Right lobe of liver (tissue), 6 donors: Measurements from ENCODE around the gene CFAP221. TPM values are rescaled to one million over a fixed set of nuclear protein-coding genes. Genes with fewer than 3 reads are reported as not detected.

Experiments used
- ATAC-seq, 4 donors: fragments of 200-7000 bp; cut with Tn5 transposase; one replicate each; pipeline ENCODE4 v1.9.1; 2020; ENCODE audit warnings: mild to moderate bottlenecking in 4 of 4, moderate library complexity in 4 of 4
- DNase-seq, 3 donors: peaks; one replicate each; pipeline ENCODE4 v3.0.0-alpha.2; 2020
- H3K27ac ChIP-seq, 3 donors: fragments of 200-600 bp; one replicate each; pipeline ENCODE4 v1.8.0; 2022
- H3K27me3 ChIP-seq, 2 donors: fragments of 200-600 bp; one replicate each; pipeline ENCODE4 v1.8.0; 2022
- H3K36me3 ChIP-seq, 4 donors: fragments of 200-600 bp; sonication (generic) in 1 of 4; one replicate each; pipeline versions ENCODE4 v1.5.1 to v1.8.0; 2017 to 2022; ENCODE audit warnings: control low read depth in 1 of 4
- H3K4me1 ChIP-seq, 4 donors: fragments of 200-600 bp; sonication (generic) in 1 of 4; one replicate each; pipeline versions ENCODE4 v1.5.1 to v1.8.0; 2017 to 2022; ENCODE audit warnings: control low read depth in 1 of 4
- H3K4me3 ChIP-seq, 3 donors: fragments of 200-600 bp; one replicate each; pipeline ENCODE4 v1.8.0; 2022
- H3K9me3 ChIP-seq, 4 donors: fragments of 200-600 bp; sonication (generic) in 1 of 4; one replicate each; pipeline versions ENCODE4 v1.5.1 to v1.8.0; 2017 to 2022; ENCODE audit warnings: control low read depth in 1 of 4
- POLR2A ChIP-seq: fragments of 450-650 bp; IDR thresholded peaks from one replicate; pipeline ENCODE4 v1.6.1; 2017; ENCODE audit warnings: antibody characterized with exemption, mild to moderate bottlenecking
- WGBS: methylation state at CpG from one replicate; pipeline ENCODE4 v1.1.6; 2018; ENCODE audit warnings: low coverage, low lambda C conversion rate; ENCODE audit not compliant: insufficient coverage; ENCODE audit errors: missing lambda C conversion rate; 5-methylcytosine and 5-hydroxymethylcytosine counted together
- intact Hi-C, 2 donors: fragments of 100-400 bp; cut with DNase I; formaldehyde crosslinking; loops; one replicate each; pipeline versions ENCODE4 v1.11.2 to v1.14.1; 2022
- total RNA-seq, 6 experiments: library from RNA; depleted of rRNA in 2 of 6; stranded (reverse); fragments of >200 nt in 2 of 6; fragmentation: NEBNext Ultra II Directional in 3 of 6; extraction: Animal tissue kit (Norgen Biotek cat#: 25700) in 3 of 6; gene quantifications; one replicate each; pipeline versions ENCODE4 v1.1.0 to v1.2.4, GENCODE V29; 2016 to 2023
- TF ChIP-seq, protein P1 (sequence below), 4 donors: fragments of 200-600 bp in 3 of 4; fragments of 450-650 bp in 1 of 4; IDR thresholded peaks; one replicate each; pipeline versions ENCODE4 v1.5.1 to v1.8.0; 2016 to 2022; ENCODE audit warnings: antibody characterized with exemption in 4 of 4, mild to moderate bottlenecking in 2 of 4
- donor health status: DM: no; HTN: yes; CAD: no.
- donor health status: DM: no; HTN: no; CAD: no.
- donor health status: DM: no; HTN: no; CAD: no.
- donor health status: DM: no; HTN: yes; CAD: no.
- donor health status: DM: no; HTN: yes; CAD: no.

CFAP221 gene
- total RNA-seq, 6 experiments from 2014 or later = 0.56 to 5.8 (median 2.4) TPM

DNA sequence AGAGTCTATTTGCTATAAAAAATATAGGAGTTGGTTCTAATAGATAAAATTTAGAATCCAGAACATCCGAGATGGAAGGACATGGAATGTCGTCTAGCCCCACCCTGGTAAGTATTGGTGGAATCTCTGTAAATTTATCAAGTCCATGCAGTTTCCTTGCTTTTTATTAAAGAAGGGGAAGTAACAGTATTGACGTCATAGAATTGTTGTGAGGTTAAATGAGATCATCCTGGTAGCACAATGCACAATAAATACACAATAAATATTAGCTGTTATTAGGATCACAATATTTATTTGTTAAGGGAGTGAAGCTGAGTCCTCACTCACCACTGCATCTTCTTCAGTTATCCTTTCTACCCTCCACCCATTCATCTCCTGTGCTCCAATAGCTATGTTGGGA is 118.0 kb downstream of the CFAP221 start:
- DNase-seq (no peak), ATAC-seq (no peak)
- Histone ChIP-seq H3K27ac (no peak overlapping the region), H3K27me3 (no peaks in the 10 kb centered on the region), H3K36me3 (no peaks in the 10 kb centered on the region), H3K4me1 (no peaks in the 10 kb centered on the region), H3K4me3 (no peak overlapping the region), H3K9me3 (no peaks in the 10 kb centered on the region)
- TF ChIP-seq, protein P1, sequence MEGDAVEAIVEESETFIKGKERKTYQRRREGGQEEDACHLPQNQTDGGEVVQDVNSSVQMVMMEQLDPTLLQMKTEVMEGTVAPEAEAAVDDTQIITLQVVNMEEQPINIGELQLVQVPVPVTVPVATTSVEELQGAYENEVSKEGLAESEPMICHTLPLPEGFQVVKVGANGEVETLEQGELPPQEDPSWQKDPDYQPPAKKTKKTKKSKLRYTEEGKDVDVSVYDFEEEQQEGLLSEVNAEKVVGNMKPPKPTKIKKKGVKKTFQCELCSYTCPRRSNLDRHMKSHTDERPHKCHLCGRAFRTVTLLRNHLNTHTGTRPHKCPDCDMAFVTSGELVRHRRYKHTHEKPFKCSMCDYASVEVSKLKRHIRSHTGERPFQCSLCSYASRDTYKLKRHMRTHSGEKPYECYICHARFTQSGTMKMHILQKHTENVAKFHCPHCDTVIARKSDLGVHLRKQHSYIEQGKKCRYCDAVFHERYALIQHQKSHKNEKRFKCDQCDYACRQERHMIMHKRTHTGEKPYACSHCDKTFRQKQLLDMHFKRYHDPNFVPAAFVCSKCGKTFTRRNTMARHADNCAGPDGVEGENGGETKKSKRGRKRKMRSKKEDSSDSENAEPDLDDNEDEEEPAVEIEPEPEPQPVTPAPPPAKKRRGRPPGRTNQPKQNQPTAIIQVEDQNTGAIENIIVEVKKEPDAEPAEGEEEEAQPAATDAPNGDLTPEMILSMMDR (IDR thresholded peaks at IDR 0.05) = no peak
- TF ChIP-seq POLR2A = no peak
- intact Hi-C loops = no loop called here
- WGBS = 53% methylated on average over 3 of the region's 3 CpGs

DNA sequence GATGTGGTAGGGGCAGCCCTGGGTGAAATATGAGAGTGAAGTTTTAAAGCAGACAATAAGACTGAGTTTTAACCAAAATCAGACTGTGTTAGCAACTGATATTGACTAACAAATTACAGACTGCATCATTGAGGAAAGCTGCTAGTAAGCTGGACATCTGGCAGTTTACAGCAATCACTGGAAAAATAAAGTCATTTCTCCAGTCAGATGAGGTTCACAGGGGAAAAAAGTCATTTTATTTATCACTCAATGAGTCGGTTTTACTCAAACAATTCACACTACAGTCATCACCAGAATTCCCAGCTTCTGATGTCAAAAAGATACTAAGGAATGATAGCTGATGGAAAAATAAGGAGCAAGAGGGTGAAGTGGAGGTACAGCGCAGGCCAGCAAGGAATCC is 124.3 kb downstream of the CFAP221 start:
- Histone ChIP-seq H3K9me3 (no peaks in the 10 kb centered on the region), H3K4me1 (no peaks in the 10 kb centered on the region), H3K36me3 (no peaks in the 10 kb centered on the region), H3K4me3 (no peak overlapping the region), H3K27ac (no peak overlapping the region), H3K27me3 (no peaks in the 10 kb centered on the region)
- no peak for ATAC-seq
- no peak for DNase-seq
- TF ChIP-seq, protein P1 (IDR thresholded peaks at IDR 0.05) = no peak
- no peak for TF ChIP-seq POLR2A
- intact Hi-C loops = no loop called here
- 70% methylated on average over 2 of the region's 2 CpGs for WGBS

DNA sequence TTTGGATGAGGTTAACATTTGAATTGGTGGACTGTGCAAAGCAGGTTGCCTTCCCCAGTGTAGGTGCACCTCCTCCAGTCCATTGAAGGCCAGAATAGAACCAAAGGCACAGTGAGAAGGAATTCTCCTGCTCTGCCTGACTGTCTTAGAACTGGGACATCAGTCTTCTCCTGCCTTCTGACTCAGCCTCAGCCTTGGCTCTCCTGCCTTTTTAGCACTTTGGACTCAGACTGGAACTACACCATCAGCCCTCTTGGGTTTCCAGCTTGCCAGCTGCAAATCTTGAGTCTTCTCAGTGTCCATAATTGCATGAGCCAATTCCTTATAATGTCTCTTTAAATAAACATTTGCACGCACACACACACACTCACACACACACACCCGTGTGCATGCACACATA is 126.8 kb downstream of the CFAP221 start:
- no peaks in the 10 kb centered on the region for H3K27me3 ChIP-seq
- H3K9me3 ChIP-seq = no peaks in the 10 kb centered on the region
- 75% methylated on average over 2 of the region's 2 CpGs for WGBS
- no peak for ATAC-seq
- H3K36me3 ChIP-seq = no peaks in the 10 kb centered on the region
- H3K4me1 ChIP-seq = no peaks in the 10 kb centered on the region
- DNase-seq = no peak
- no peak for TF ChIP-seq POLR2A
- TF ChIP-seq, protein P1 (IDR thresholded peaks at IDR 0.05) = no peak
- no peak overlapping the region for H3K27ac ChIP-seq
- intact Hi-C loops = no loop called here
- H3K4me3 ChIP-seq = no peak overlapping the region

DNA sequence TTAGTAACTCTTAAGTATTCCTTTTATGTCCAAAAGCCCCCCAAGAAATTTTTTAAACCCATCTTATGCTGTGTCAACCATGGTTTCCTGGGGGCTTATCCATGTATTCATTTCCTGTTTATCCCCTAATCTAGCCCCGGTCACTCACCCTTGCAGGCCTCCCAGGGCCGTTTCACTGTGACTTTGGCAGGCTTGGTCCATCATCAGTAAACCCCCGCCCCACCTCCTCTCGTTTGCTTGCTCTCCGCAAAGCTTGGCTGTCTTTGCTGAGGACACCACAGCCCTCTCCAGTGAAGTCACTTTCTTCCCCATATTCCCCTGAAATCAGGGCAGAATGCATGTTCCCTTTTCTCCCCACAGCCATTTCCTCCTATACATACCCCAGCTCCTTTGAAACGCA is 127.5 kb downstream of the CFAP221 start:
- DNase-seq (no peak), ATAC-seq (no peak)
- Histone ChIP-seq H3K4me3 (no peak overlapping the region), H3K36me3 (no peaks in the 10 kb centered on the region), H3K9me3 (no peaks in the 10 kb centered on the region), H3K4me1 (no peaks in the 10 kb centered on the region), H3K27me3 (no peaks in the 10 kb centered on the region), H3K27ac (no peak overlapping the region)
- TF ChIP-seq, protein P1 (IDR thresholded peaks at IDR 0.05) = no peak
- TF ChIP-seq POLR2A = no peak
- intact Hi-C loops = no loop called here
- 60% methylated on average over 6 of the region's 6 CpGs for WGBS
